Sigmoid colon (tissue), 4 donors: ENCODE results near the gene ZCCHC24.

Source experiments
- EP300 ChIP-seq, 4 donors: sonication (generic); formaldehyde crosslinking; IDR thresholded peaks; one replicate each; pipeline ENCODE4 v1.6.1; 2017; ENCODE audit warnings: antibody characterized with exemption in 4 of 4
- POLR2A ChIP-seq, 2 donors: fragments of 450-650 bp; IDR thresholded peaks; one replicate each; pipeline ENCODE4 v1.6.1; 2016; ENCODE audit warnings: antibody characterized with exemption in 2 of 2, mild to moderate bottlenecking in 2 of 2, moderate library complexity in 2 of 2
- POLR2AphosphoS5 ChIP-seq, 4 donors: sonication (generic); formaldehyde crosslinking; IDR thresholded peaks; one replicate each; pipeline ENCODE4 v1.6.1; 2017; ENCODE audit warnings: antibody characterized with exemption in 4 of 4
- TF ChIP-seq, protein P1 (sequence below), 4 experiments: fragments of 450-650 bp in 3 of 4; fragments of 200-600 bp in 1 of 4; IDR thresholded peaks; one replicate each; pipeline ENCODE4 v1.5.1; 2016 to 2019; ENCODE audit warnings: antibody characterized with exemption in 4 of 4, mild to moderate bottlenecking in 3 of 4, moderate library complexity in 2 of 4

DNA sequence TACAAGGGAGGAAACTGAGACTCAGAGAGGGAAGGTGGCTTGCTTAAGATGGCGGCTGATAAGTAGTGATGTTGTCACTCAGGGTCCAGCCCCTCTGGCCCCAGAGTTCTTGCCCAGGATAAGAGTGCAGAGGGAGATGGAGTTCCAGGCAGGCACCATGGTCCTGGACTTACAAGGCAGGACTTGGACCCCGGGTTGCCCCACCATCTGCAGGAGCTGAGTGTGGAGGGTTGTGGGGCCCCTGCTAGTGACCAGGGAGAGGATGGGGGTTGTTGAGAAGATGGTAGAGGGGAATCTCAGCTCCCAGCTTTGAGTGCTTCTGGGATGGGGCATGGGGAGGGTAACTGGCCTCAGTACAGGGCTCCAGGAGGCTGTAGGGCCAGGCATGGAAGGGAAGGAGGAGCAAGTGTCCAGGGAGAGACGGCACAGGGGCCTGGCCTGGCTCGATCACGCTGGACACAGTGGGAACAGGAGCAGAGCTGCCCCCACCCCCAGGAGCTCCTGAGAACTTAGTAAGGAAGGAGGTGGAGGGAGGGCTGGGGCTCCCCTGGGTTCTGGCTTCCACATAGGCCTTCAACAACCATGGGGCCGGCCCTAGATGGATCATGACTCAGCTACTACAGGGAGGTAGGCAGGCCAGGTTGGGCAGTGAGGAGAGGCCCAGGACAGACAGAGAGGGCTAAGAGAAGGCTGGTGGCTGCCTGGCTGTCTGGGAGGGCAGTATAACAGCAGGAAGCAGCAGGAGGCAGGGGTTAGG is 69.9 kb downstream of the ZCCHC24 start:
- TF ChIP-seq POLR2AphosphoS5 (IDR thresholded peaks at IDR 0.05) (no peak), POLR2A (IDR thresholded peaks at IDR 0.05) (no peak), EP300 (IDR thresholded peaks at IDR 0.05) (no peak)
- TF ChIP-seq, protein P1, sequence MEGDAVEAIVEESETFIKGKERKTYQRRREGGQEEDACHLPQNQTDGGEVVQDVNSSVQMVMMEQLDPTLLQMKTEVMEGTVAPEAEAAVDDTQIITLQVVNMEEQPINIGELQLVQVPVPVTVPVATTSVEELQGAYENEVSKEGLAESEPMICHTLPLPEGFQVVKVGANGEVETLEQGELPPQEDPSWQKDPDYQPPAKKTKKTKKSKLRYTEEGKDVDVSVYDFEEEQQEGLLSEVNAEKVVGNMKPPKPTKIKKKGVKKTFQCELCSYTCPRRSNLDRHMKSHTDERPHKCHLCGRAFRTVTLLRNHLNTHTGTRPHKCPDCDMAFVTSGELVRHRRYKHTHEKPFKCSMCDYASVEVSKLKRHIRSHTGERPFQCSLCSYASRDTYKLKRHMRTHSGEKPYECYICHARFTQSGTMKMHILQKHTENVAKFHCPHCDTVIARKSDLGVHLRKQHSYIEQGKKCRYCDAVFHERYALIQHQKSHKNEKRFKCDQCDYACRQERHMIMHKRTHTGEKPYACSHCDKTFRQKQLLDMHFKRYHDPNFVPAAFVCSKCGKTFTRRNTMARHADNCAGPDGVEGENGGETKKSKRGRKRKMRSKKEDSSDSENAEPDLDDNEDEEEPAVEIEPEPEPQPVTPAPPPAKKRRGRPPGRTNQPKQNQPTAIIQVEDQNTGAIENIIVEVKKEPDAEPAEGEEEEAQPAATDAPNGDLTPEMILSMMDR (IDR thresholded peaks at IDR 0.05): no peak
